Activated CD4-positive, alpha-beta T cell treated with anti-CD3 and anti-CD28 coated beads for 48 hours (primary cell): ENCODE results near the gene COLGALT1.

Experiments used
- DNase-seq: peaks from one replicate; pipeline ENCODE4 v3.0.0-alpha.2; 2020

Gene COLGALT1

GRCh38 chr19:17602217-17602616, 46.8 kb downstream of the COLGALT1 start:
- no peak for DNase-seq

- DNase-seq, result no peak
Measured at GRCh38 chr19:17602872-17603510, 47.5 kb downstream of the COLGALT1 start.

GRCh38 chr19:17604372-17605025, 49.0 kb downstream of the COLGALT1 start:
- no peak for DNase-seq

- no peak for DNase-seq
Measured at GRCh38 chr19:17605117-17605516, 49.7 kb downstream of the COLGALT1 start.

- peak; percentile 92 for DNase-seq
Measured at GRCh38 chr19:17605761-17606589, 50.5 kb downstream of the COLGALT1 start.

GRCh38 chr19:17606590-17607185, 51.2 kb downstream of the COLGALT1 start:
- no peak for DNase-seq

GRCh38 chr19:17607936-17608335, 52.5 kb downstream of the COLGALT1 start:
- no peak for DNase-seq

- DNase-seq, result no peak
Measured at GRCh38 chr19:17610384-17610783, 54.9 kb downstream of the COLGALT1 start.

- DNase-seq, result no peak
Measured at GRCh38 chr19:17611462-17612244, 56.2 kb downstream of the COLGALT1 start.

GRCh38 chr19:17614476-17614875, 59.0 kb downstream of the COLGALT1 start:
- no peak for DNase-seq

- no peak for DNase-seq
Measured at GRCh38 chr19:17615889-17616685, 60.6 kb downstream of the COLGALT1 start.

GRCh38 chr19:17616686-17616960, 61.2 kb downstream of the COLGALT1 start:
- no peak for DNase-seq

- peak; percentile 49 for DNase-seq
Measured at GRCh38 chr19:17616961-17617806, 61.7 kb downstream of the COLGALT1 start.

GRCh38 chr19:17617807-17618192, 62.4 kb downstream of the COLGALT1 start:
- DNase-seq, result no peak

GRCh38 chr19:17618281-17618903, 62.9 kb downstream of the COLGALT1 start:
- no peak for DNase-seq

- DNase-seq, result no peak
Measured at GRCh38 chr19:17618936-17619335, 63.5 kb downstream of the COLGALT1 start.

- no peak for DNase-seq
Measured at GRCh38 chr19:17620696-17621095, 65.2 kb downstream of the COLGALT1 start.

GRCh38 chr19:17623224-17623935, 67.9 kb downstream of the COLGALT1 start:
- no peak for DNase-seq

- DNase-seq, result no peak
Measured at GRCh38 chr19:17624314-17624991, 69.0 kb downstream of the COLGALT1 start.
